ENCODE measurements around the gene SAP30L. TPM values are rescaled to one million over a fixed set of nuclear protein-coding genes. Genes with fewer than 3 reads are reported as not detected.

SAP30L gene
- total and polyA plus RNA-seq, 2 experiments from 2014 or later, result 21.4 to 29.3 TPM

DNA sequence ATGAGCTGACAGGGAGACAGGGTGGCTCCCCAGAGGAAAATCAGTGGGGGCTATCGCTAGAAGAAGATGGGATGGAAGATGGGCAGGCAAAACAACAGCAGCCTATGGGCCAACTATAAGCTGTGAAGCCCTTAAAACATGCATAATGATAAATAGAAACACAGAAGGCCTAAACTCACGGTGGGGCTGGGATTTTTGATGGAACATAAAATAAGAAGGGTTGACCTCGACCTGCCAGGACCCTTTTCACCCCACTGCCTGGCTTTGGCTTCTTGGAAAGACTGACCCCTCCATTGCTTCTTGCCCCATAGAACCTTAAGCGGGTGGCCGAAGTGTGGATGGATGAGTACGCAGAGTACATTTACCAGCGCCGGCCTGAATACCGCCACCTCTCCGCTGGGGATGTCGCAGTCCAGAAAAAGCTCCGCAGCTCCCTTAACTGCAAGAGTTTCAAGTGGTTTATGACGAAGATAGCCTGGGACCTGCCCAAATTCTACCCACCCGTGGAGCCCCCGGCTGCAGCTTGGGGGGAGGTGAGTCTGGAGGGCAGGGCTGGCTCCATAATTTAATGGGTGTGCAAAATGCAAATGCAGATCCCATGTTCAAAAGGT, 36.5 kb upstream of the SAP30L start:
- Histone ChIP-seq H3K27me3 (ENCODE audit: insufficient read depth) (no peaks in the 10 kb centered on the region), H3K79me2 (replicated peaks; ENCODE audit: insufficient read depth) (no peaks in the 10 kb centered on the region), H3K4me3 (no peak overlapping the region), H2AFZ (no peak overlapping the region), H3K9me2 (ENCODE audit: insufficient read depth) (no peaks in the 10 kb centered on the region), H4K20me1 (replicated peaks; ENCODE audit: insufficient read depth) (no peaks in the 10 kb centered on the region; the same call in 1 of the 2 replicates), H3K4me2 (no peak overlapping the region), H3K36me3 (ENCODE audit: insufficient read depth) (no peaks in the 10 kb centered on the region), H3F3A (replicated peaks; ENCODE audit: low read depth) (no peaks in the 10 kb centered on the region), H3K4me1 (ENCODE audit: insufficient read depth) (no peaks in the 10 kb centered on the region), H3K27ac (ENCODE audit: low read depth) (no peak overlapping the region)
- Mint-ChIP-seq H3K4me3 (no peak overlapping the region), H3K4me1 (peaks cover 5% of the 10 kb centered on the region; the same call in 2 of the 3 replicates), H3K9me3 (no peaks in the 10 kb centered on the region), H3K27me3 (ENCODE audit: insufficient read depth, low read depth, poor library complexity) (peaks cover 1% of the 10 kb centered on the region), H3K36me3 (ENCODE audit: low read depth) (no peaks in the 10 kb centered on the region), H3K27ac (no peak overlapping the region)
- DNase-seq (ENCODE audit: low spot score) (no peak), ATAC-seq (no peak)
- TF ChIP-seq ZNF114 (CRISPR knock-in tag; IDR thresholded peaks at IDR 0.05), result no peak
- TF ChIP-seq JUNB (IDR thresholded peaks at IDR 0.05; ENCODE audit: unreplicated experiment), result no peak
- no peak for TF ChIP-seq POLR2AphosphoS5 (IDR thresholded peaks at IDR 0.05; ENCODE audit: low read depth)
- TF ChIP-seq EZH2 (IDR thresholded peaks at IDR 0.05; ENCODE audit: low read depth, unreplicated experiment), result no peak
- no peak for TF ChIP-seq CREB1 (CRISPR knock-in tag; IDR thresholded peaks at IDR 0.05; ENCODE audit: low read depth)
- TF ChIP-seq, protein P1, sequence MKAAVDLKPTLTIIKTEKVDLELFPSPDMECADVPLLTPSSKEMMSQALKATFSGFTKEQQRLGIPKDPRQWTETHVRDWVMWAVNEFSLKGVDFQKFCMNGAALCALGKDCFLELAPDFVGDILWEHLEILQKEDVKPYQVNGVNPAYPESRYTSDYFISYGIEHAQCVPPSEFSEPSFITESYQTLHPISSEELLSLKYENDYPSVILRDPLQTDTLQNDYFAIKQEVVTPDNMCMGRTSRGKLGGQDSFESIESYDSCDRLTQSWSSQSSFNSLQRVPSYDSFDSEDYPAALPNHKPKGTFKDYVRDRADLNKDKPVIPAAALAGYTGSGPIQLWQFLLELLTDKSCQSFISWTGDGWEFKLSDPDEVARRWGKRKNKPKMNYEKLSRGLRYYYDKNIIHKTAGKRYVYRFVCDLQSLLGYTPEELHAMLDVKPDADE (IDR thresholded peaks at IDR 0.05), result no peak
- TF ChIP-seq, protein P2, sequence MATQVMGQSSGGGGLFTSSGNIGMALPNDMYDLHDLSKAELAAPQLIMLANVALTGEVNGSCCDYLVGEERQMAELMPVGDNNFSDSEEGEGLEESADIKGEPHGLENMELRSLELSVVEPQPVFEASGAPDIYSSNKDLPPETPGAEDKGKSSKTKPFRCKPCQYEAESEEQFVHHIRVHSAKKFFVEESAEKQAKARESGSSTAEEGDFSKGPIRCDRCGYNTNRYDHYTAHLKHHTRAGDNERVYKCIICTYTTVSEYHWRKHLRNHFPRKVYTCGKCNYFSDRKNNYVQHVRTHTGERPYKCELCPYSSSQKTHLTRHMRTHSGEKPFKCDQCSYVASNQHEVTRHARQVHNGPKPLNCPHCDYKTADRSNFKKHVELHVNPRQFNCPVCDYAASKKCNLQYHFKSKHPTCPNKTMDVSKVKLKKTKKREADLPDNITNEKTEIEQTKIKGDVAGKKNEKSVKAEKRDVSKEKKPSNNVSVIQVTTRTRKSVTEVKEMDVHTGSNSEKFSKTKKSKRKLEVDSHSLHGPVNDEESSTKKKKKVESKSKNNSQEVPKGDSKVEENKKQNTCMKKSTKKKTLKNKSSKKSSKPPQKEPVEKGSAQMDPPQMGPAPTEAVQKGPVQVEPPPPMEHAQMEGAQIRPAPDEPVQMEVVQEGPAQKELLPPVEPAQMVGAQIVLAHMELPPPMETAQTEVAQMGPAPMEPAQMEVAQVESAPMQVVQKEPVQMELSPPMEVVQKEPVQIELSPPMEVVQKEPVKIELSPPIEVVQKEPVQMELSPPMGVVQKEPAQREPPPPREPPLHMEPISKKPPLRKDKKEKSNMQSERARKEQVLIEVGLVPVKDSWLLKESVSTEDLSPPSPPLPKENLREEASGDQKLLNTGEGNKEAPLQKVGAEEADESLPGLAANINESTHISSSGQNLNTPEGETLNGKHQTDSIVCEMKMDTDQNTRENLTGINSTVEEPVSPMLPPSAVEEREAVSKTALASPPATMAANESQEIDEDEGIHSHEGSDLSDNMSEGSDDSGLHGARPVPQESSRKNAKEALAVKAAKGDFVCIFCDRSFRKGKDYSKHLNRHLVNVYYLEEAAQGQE (IDR thresholded peaks at IDR 0.05; ENCODE audit: unreplicated experiment), result no peak
- TF ChIP-seq EZH2phosphoT487 (IDR thresholded peaks at IDR 0.05; ENCODE audit: unreplicated experiment), result no peak
- TF ChIP-seq STAT1 (IDR thresholded peaks at IDR 0.05; ENCODE audit: unreplicated experiment), result no peak
- TF ChIP-seq ZNF331 (CRISPR knock-in tag; IDR thresholded peaks at IDR 0.05; ENCODE audit: low read depth), result no peak
- TF ChIP-seq, protein P3, sequence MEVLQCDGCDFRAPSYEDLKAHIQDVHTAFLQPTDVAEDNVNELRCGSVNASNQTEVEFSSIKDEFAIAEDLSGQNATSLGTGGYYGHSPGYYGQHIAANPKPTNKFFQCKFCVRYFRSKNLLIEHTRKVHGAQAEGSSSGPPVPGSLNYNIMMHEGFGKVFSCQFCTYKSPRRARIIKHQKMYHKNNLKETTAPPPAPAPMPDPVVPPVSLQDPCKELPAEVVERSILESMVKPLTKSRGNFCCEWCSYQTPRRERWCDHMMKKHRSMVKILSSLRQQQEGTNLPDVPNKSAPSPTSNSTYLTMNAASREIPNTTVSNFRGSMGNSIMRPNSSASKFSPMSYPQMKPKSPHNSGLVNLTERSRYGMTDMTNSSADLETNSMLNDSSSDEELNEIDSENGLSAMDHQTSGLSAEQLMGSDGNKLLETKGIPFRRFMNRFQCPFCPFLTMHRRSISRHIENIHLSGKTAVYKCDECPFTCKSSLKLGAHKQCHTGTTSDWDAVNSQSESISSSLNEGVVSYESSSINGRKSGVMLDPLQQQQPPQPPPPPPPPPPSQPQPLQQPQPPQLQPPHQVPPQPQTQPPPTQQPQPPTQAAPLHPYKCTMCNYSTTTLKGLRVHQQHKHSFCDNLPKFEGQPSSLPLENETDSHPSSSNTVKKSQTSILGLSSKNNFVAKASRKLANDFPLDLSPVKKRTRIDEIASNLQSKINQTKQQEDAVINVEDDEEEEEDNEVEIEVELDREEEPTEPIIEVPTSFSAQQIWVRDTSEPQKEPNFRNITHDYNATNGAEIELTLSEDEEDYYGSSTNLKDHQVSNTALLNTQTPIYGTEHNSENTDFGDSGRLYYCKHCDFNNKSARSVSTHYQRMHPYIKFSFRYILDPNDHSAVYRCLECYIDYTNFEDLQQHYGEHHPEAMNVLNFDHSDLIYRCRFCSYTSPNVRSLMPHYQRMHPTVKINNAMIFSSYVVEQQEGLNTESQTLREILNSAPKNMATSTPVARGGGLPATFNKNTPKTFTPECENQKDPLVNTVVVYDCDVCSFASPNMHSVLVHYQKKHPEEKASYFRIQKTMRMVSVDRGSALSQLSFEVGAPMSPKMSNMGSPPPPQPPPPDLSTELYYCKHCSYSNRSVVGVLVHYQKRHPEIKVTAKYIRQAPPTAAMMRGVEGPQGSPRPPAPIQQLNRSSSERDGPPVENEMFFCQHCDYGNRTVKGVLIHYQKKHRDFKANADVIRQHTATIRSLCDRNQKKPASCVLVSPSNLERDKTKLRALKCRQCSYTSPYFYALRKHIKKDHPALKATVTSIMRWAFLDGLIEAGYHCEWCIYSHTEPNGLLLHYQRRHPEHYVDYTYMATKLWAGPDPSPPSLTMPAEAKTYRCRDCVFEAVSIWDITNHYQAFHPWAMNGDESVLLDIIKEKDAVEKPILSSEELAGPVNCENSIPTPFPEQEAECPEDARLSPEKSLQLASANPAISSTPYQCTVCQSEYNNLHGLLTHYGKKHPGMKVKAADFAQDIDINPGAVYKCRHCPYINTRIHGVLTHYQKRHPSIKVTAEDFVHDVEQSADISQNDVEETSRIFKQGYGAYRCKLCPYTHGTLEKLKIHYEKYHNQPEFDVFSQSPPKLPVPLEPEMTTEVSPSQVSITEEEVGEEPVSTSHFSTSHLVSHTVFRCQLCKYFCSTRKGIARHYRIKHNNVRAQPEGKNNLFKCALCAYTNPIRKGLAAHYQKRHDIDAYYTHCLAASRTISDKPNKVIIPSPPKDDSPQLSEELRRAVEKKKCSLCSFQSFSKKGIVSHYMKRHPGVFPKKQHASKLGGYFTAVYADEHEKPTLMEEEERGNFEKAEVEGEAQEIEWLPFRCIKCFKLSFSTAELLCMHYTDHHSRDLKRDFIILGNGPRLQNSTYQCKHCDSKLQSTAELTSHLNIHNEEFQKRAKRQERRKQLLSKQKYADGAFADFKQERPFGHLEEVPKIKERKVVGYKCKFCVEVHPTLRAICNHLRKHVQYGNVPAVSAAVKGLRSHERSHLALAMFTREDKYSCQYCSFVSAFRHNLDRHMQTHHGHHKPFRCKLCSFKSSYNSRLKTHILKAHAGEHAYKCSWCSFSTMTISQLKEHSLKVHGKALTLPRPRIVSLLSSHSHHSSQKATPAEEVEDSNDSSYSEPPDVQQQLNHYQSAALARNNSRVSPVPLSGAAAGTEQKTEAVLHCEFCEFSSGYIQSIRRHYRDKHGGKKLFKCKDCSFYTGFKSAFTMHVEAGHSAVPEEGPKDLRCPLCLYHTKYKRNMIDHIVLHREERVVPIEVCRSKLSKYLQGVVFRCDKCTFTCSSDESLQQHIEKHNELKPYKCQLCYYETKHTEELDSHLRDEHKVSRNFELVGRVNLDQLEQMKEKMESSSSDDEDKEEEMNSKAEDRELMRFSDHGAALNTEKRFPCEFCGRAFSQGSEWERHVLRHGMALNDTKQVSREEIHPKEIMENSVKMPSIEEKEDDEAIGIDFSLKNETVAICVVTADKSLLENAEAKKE (CRISPR knock-in tag; IDR thresholded peaks at IDR 0.05), result no peak
